H9 (cell line): ENCODE data around the gene C7orf57. TPM values are rescaled to one million over a fixed set of nuclear protein-coding genes. Genes with fewer than 3 reads are reported as not detected.

Experiments used
- DNase-seq: peaks from one replicate; pipeline ENCODE4 v3.0.0-alpha.2; 2017
- H2AFZ ChIP-seq: one replicate; pipeline ENCODE4 v1.6.1; 2013; ENCODE audit warnings: mild to moderate bottlenecking, low read length, control low read depth, moderate library complexity
- H2AK5ac ChIP-seq: 2 replicates; pipeline ENCODE4 v1.6.1; 2013; ENCODE audit warnings: low read length, control low read depth, mixed read lengths; ENCODE audit not compliant: insufficient read length
- H2BK120ac ChIP-seq: one replicate; pipeline ENCODE4 v1.6.1; 2013; ENCODE audit warnings: low read depth, mild to moderate bottlenecking, low read length, control low read depth, inconsistent platforms; ENCODE audit not compliant: poor library complexity, severe bottlenecking
- H2BK12ac ChIP-seq: 2 replicates; pipeline ENCODE4 v1.6.1; 2013; ENCODE audit warnings: low read length, control low read depth, mixed read lengths, low read depth; ENCODE audit not compliant: insufficient read length
- H2BK15ac ChIP-seq: 2 replicates; pipeline ENCODE4 v1.6.1; 2013; ENCODE audit warnings: low read depth, low read length, control low read depth
- H2BK20ac ChIP-seq: one replicate; pipeline ENCODE4 v1.6.1; 2013; ENCODE audit warnings: low read depth, mild to moderate bottlenecking, low read length, control low read depth, inconsistent platforms; ENCODE audit not compliant: poor library complexity, severe bottlenecking
- H2BK5ac ChIP-seq: 2 replicates; pipeline ENCODE4 v1.6.1; 2013; ENCODE audit warnings: low read length, control low read depth, mixed read lengths; ENCODE audit not compliant: insufficient read length
- H3K14ac ChIP-seq: 2 replicates; pipeline ENCODE4 v1.6.1; 2013; ENCODE audit warnings: low read length, control low read depth; ENCODE audit not compliant: insufficient read depth
- H3K18ac ChIP-seq: 2 replicates; pipeline ENCODE4 v1.6.1; 2013; ENCODE audit warnings: low read depth, mild to moderate bottlenecking, mixed read lengths, low read length, control low read depth; ENCODE audit not compliant: insufficient read length
- H3K23ac ChIP-seq: 2 replicates; pipeline ENCODE4 v1.6.1; 2013; ENCODE audit warnings: low read length, control low read depth, mixed read lengths, low read depth; ENCODE audit not compliant: insufficient read length
- H3K23me2 ChIP-seq: 2 replicates; pipeline ENCODE4 v1.6.1; 2013; ENCODE audit warnings: low read depth, mild to moderate bottlenecking, mixed read lengths, low read length, control low read depth; ENCODE audit not compliant: insufficient read length, poor library complexity, severe bottlenecking
- H3K27ac ChIP-seq: 2 replicates; pipeline ENCODE4 v1.5.1; 2013; ENCODE audit warnings: low read length, control low read depth, mixed read lengths, low read depth; ENCODE audit not compliant: insufficient read length
- H3K27me3 ChIP-seq: 2 replicates; pipeline ENCODE4 v1.6.1; 2013; ENCODE audit warnings: low read length, control low read depth, inconsistent platforms; ENCODE audit not compliant: insufficient read depth
- H3K4ac ChIP-seq: 2 replicates; pipeline ENCODE4 v1.6.1; 2013; ENCODE audit warnings: low read depth, mild to moderate bottlenecking, control low read depth, inconsistent platforms, low read length, moderate library complexity
- H3K4me1 ChIP-seq: 2 replicates; pipeline ENCODE4 v1.6.1; 2013; ENCODE audit warnings: low read length, control low read depth, inconsistent platforms; ENCODE audit not compliant: insufficient read depth
- H3K4me2 ChIP-seq: 2 replicates; pipeline ENCODE4 v1.6.1; 2013; ENCODE audit warnings: low read length, control low read depth, mixed read lengths; ENCODE audit not compliant: insufficient read length, insufficient read depth
- H3K56ac ChIP-seq: 2 replicates; pipeline ENCODE4 v1.6.1; 2013; ENCODE audit warnings: low read depth, mild to moderate bottlenecking, mixed read lengths, low read length, control low read depth; ENCODE audit not compliant: insufficient read length
- H3K79me1 ChIP-seq: 2 replicates; pipeline ENCODE4 v1.6.1; 2013; ENCODE audit warnings: low read depth, mild to moderate bottlenecking, moderate library complexity, low read length, control low read depth, inconsistent platforms; ENCODE audit not compliant: insufficient read depth, poor library complexity, severe bottlenecking
- H3K79me2 ChIP-seq: 2 replicates; pipeline ENCODE4 v1.6.1; 2013; ENCODE audit warnings: low read length, control low read depth, inconsistent platforms; ENCODE audit not compliant: insufficient read depth
- H3K9ac ChIP-seq: 2 replicates; pipeline ENCODE4 v1.6.1; 2013; ENCODE audit warnings: low read length, control low read depth, mixed read lengths; ENCODE audit not compliant: insufficient read length; ENCODE audit errors: extremely low read depth
- H3K9me3 ChIP-seq: one replicate; pipeline ENCODE4 v1.6.1; 2013; ENCODE audit warnings: low read depth, low read length, inconsistent platforms; ENCODE audit not compliant: control insufficient read depth
- H3T11ph ChIP-seq: one replicate; pipeline ENCODE4 v1.6.1; 2013; ENCODE audit warnings: mild to moderate bottlenecking, low read length, control low read depth, inconsistent platforms
- H4K20me1 ChIP-seq: one replicate; pipeline ENCODE4 v1.6.1; 2013; ENCODE audit not compliant: control insufficient read depth, insufficient read length, insufficient read depth
- H4K5ac ChIP-seq: 2 replicates; pipeline ENCODE4 v1.6.1; 2013; ENCODE audit warnings: low read depth, mild to moderate bottlenecking, mixed read lengths, low read length, control low read depth; ENCODE audit not compliant: insufficient read length
- H4K8ac ChIP-seq: replicated peaks from 2 replicates; pipeline ENCODE4 v1.6.1; 2013; ENCODE audit warnings: low read length, control low read depth, mixed read lengths, low read depth; ENCODE audit not compliant: insufficient read length
- H4K91ac ChIP-seq: 2 replicates; pipeline ENCODE4 v1.6.1; 2013; ENCODE audit warnings: low read depth, mild to moderate bottlenecking, moderate library complexity, mixed read lengths, low read length, control low read depth; ENCODE audit not compliant: insufficient read length
- H3K27ac Mint-ChIP-seq, 3 experiments: 2 replicates in 2 of 3; 3 replicates in 1 of 3; pipeline ENCODE4 v1.8.0; 2020 to 2021; ENCODE audit warnings: mixed read lengths in 3 of 3, mild to moderate bottlenecking in 1 of 3, moderate library complexity in 1 of 3
- H3K27me3 Mint-ChIP-seq: 2 replicates; pipeline ENCODE4 v1.8.0; 2021; ENCODE audit warnings: low read depth, mild to moderate bottlenecking, moderate library complexity, mixed read lengths
- H3K36me3 Mint-ChIP-seq, 3 experiments: 2 replicates in 2 of 3; 3 replicates in 1 of 3; pipeline ENCODE4 v1.8.0; 2020 to 2021; ENCODE audit warnings: low read depth in 3 of 3, mixed read lengths in 3 of 3; ENCODE audit not compliant: insufficient read depth in 1 of 3
- H3K4me1 Mint-ChIP-seq, 2 experiments: 2 replicates each; pipeline ENCODE4 v1.8.0; 2020; ENCODE audit warnings: mixed read lengths in 2 of 2
- H3K4me3 Mint-ChIP-seq, 2 experiments: 2 replicates in 1 of 2; 3 replicates in 1 of 2; pipeline ENCODE4 v1.8.0; 2020 to 2021; ENCODE audit warnings: mild to moderate bottlenecking in 2 of 2, mixed read lengths in 2 of 2, moderate library complexity in 1 of 2
- H3K9me3 Mint-ChIP-seq, 2 experiments: 2 replicates in 1 of 2; 3 replicates in 1 of 2; pipeline ENCODE4 v1.8.0; 2020; ENCODE audit warnings: mild to moderate bottlenecking in 2 of 2, mixed read lengths in 2 of 2, moderate library complexity in 1 of 2
- WGBS: extraction: QIAGEN DNeasy Blood & Tissue Kit; methylation state at CpG from one replicate; pipeline ENCODE4 v1.1.7; 2013; ENCODE audit warnings: missing lambda C conversion rate, low lambda C conversion rate, mixed read lengths; ENCODE audit not compliant: insufficient read length; ENCODE audit errors: extremely low coverage; 5-methylcytosine and 5-hydroxymethylcytosine counted together
- total RNA-seq: library from RNA; stranded (reverse); gene quantifications from 2 replicates; pipeline ENCODE4 v1.2.1, GENCODE V29; 2021
- TF ChIP-seq, protein P1 (sequence below): fragments of 200-600 bp; sonication (generic); conservative IDR thresholded peaks from 3 replicates; pipeline ENCODE4 v1.8.0; 2021; ENCODE audit warnings: antibody characterized with exemption, mild to moderate bottlenecking

Gene C7orf57
- total RNA-seq, 1 experiment from 2014 or later: not detected

DNA sequence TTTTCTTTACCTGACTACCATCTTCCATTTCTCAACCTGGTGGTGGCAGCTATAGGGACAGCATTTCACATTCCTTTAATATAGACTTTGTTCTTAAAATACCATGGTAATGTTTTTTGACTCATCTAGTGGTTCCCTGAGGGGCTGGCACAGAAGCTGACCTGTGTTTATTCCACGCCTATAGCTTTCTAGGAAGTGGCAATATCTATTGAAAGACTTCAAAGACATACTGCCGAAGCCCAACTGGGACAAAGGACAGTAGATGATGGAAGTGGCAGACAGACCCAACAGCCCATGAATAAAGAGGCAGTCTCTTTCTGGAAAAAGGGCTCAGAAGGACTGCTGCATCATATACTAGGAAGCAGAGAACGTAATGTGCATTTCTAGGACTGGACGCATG is 17.7 kb upstream of the C7orf57 start:
- no peak for DNase-seq
- Histone ChIP-seq H2BK12ac (no peak overlapping the region), H4K20me1 (no peaks in the 10 kb centered on the region), H3K4me1 (no peaks in the 10 kb centered on the region), H3K9me3 (no peaks in the 10 kb centered on the region), H3K56ac (no peak overlapping the region), H2AK5ac (no peak overlapping the region), H2BK15ac (no peak overlapping the region), H4K8ac (no peak overlapping the region), H3K23ac (no peak overlapping the region), H2BK5ac (no peak overlapping the region), H3K79me1 (no peaks in the 10 kb centered on the region), H2AFZ (no peak overlapping the region), H3T11ph (no peak overlapping the region), H3K4ac (no peak overlapping the region), H3K9ac (no peak overlapping the region), H3K27me3 (no peaks in the 10 kb centered on the region), H3K23me2 (no peaks in the 10 kb centered on the region), H3K79me2 (no peaks in the 10 kb centered on the region), H3K18ac (no peak overlapping the region), H3K4me2 (no peak overlapping the region), H2BK20ac (no peak overlapping the region), H4K91ac (no peak overlapping the region), H4K5ac (no peak overlapping the region), H3K14ac (no peak overlapping the region), H2BK120ac (no peak overlapping the region), H3K27ac (no peak overlapping the region)
- TF ChIP-seq, protein P1, sequence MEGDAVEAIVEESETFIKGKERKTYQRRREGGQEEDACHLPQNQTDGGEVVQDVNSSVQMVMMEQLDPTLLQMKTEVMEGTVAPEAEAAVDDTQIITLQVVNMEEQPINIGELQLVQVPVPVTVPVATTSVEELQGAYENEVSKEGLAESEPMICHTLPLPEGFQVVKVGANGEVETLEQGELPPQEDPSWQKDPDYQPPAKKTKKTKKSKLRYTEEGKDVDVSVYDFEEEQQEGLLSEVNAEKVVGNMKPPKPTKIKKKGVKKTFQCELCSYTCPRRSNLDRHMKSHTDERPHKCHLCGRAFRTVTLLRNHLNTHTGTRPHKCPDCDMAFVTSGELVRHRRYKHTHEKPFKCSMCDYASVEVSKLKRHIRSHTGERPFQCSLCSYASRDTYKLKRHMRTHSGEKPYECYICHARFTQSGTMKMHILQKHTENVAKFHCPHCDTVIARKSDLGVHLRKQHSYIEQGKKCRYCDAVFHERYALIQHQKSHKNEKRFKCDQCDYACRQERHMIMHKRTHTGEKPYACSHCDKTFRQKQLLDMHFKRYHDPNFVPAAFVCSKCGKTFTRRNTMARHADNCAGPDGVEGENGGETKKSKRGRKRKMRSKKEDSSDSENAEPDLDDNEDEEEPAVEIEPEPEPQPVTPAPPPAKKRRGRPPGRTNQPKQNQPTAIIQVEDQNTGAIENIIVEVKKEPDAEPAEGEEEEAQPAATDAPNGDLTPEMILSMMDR: no peak
- Mint-ChIP-seq H3K4me1 (peaks cover 0 to 4% of the 10 kb centered on the region in 2 experiments; a peak in 2 of 4 replicates), H3K36me3 (no peaks in the 10 kb centered on the region), H3K27me3 (peaks cover 3% of the 10 kb centered on the region; the same call in 1 of the 2 replicates), H3K4me3 (no peak overlapping the region), H3K27ac (no peak overlapping the region), H3K9me3 (peaks cover 3 to 6% of the 10 kb centered on the region in 2 experiments; a peak in 2 of 5 replicates)
- WGBS: no CpG with 5 or more reads among the region's 4 CpGs
